Peyer's patch (tissue), 4 donors: ENCODE results near the gene RABL6. TPM values are rescaled to one million over a fixed set of nuclear protein-coding genes. Genes with fewer than 3 reads are reported as not detected.
"Not testable (repeated sequence)": the region's sequence is repeated elsewhere in the genome, so short reads cannot be mapped to it uniquely, and the experiment has no call there.

Source experiments
- DNase-seq, 3 donors: peaks; one replicate each; pipeline ENCODE4 v3.0.0-alpha.2; 2017 to 2019
- H3K27ac ChIP-seq, 4 donors: fragments of 200-600 bp; sonication (generic); one replicate each; pipeline ENCODE4 v1.5.1; 2016 to 2019
- H3K27me3 ChIP-seq, 2 donors: fragments of 200-600 bp; sonication (generic); one replicate each; pipeline ENCODE4 v1.5.1; 2019
- H3K36me3 ChIP-seq, 3 donors: fragments of 200-600 bp; sonication (generic); one replicate each; pipeline ENCODE4 v1.5.1; 2016 to 2019
- H3K4me1 ChIP-seq, 4 donors: fragments of 200-600 bp; sonication (generic); one replicate each; pipeline ENCODE4 v1.5.1; 2016 to 2019
- H3K4me3 ChIP-seq, 4 donors: fragments of 200-600 bp; sonication (generic); 1 replicate in 3 of 4; 2 replicates in 1 of 4; pipeline ENCODE4 v1.5.1; 2016 to 2019; ENCODE audit warnings: mild to moderate bottlenecking in 1 of 4
- H3K9me3 ChIP-seq, 4 donors: fragments of 200-600 bp; sonication (generic); one replicate each; pipeline ENCODE4 v1.5.1; 2016 to 2019; ENCODE audit warnings: mild to moderate bottlenecking in 1 of 4
- CTCF ChIP-seq, 6 experiments: fragments of 450-650 bp in 4 of 6; fragments of 200-600 bp in 2 of 6; sonication (generic) in 1 of 6; IDR thresholded peaks; one replicate each; pipeline ENCODE4 v1.5.1; 2017 to 2019; ENCODE audit warnings: antibody characterized with exemption in 6 of 6, mild to moderate bottlenecking in 3 of 6, moderate library complexity in 1 of 6
- POLR2A ChIP-seq, 2 donors: fragments of 450-650 bp; IDR thresholded peaks; one replicate each; pipeline ENCODE4 v1.5.1; 2017; ENCODE audit warnings: antibody characterized with exemption in 2 of 2, mild to moderate bottlenecking in 2 of 2, moderate library complexity in 2 of 2
- total RNA-seq, 4 donors: library from RNA; depleted of rRNA; stranded (reverse); fragments of >200 nt; gene quantifications; one replicate each; pipeline ENCODE4 v1.1.0, GENCODE V29; 2016

Gene RABL6
- total RNA-seq, 4 donors from 2014 or later: 98.4 to 187 (median 134) TPM

GRCh38 chr9:136764301-136764891, 43.4 kb upstream of the RABL6 start, which contains the start of gene LCN15:
TSS of gene LCN15 (minus strand) at chr9:136764518. CDS start at chr9:136764488, 30 bp downstream.
- TF ChIP-seq CTCF (IDR thresholded peaks at IDR 0.05) (no peak), POLR2A (IDR thresholded peaks at IDR 0.05) (no peak)
- Histone ChIP-seq H3K4me1 (peaks cover 0 to 3% (median 0%) of the 10 kb centered on the region in 4 donors), H3K27me3 (no peaks in the 10 kb centered on the region), H3K4me3 (no peak within 1 kb of the TSS), H3K27ac (no peak within 1 kb of the TSS), H3K36me3 (no peaks in the 10 kb centered on the region), H3K9me3 (no peaks in the 10 kb centered on the region)
- DNase-seq: no peak

- Histone ChIP-seq H3K4me3 (no peak overlapping the region), H3K27me3 (no peaks in the 10 kb centered on the region), H3K9me3 (no peaks in the 10 kb centered on the region), H3K27ac (no peak overlapping the region), H3K36me3 (no peaks in the 10 kb centered on the region), H3K4me1 (peaks cover 0 to 3% (median 0%) of the 10 kb centered on the region in 4 donors)
- TF ChIP-seq POLR2A (IDR thresholded peaks at IDR 0.05) (no peak), CTCF (IDR thresholded peaks at IDR 0.05) (no peak)
- DNase-seq: no peak
These were observed 42.7 kb upstream of the RABL6 start for GRCh38 chr9:136765041-136765440.

GRCh38 chr9:136765745-136766409, 41.9 kb upstream of the RABL6 start:
- H3K36me3 ChIP-seq, H3K27me3 ChIP-seq, H3K4me1 ChIP-seq, DNase-seq, H3K9me3 ChIP-seq, H3K4me3 ChIP-seq: not testable (repeated sequence)
- peak overlapping the region in 2 of 4 donors; percentile 40 to 57 for H3K27ac ChIP-seq

GRCh38 chr9:136766410-136767120, 41.2 kb upstream of the RABL6 start:
- peak in 2 of 6 experiments; percentile 35 to 41 for TF ChIP-seq CTCF (IDR thresholded peaks at IDR 0.05)
- peak; percentile 69 to 86 (median 75) for DNase-seq
- H3K4me1 ChIP-seq, H3K4me3 ChIP-seq, H3K9me3 ChIP-seq, H3K36me3 ChIP-seq, H3K27me3 ChIP-seq: not testable (repeated sequence)
- peak overlapping the region in 2 of 4 donors; percentile 40 to 57 for H3K27ac ChIP-seq

- no peaks in the 10 kb centered on the region for H3K9me3 ChIP-seq
- DNase-seq: peak in 2 of 3 donors; percentile 67
- H3K27me3 ChIP-seq: no peaks in the 10 kb centered on the region
- H3K36me3 ChIP-seq: no peaks in the 10 kb centered on the region
- H3K4me3 ChIP-seq: no peak overlapping the region
- no peak overlapping the region for H3K27ac ChIP-seq
- peaks cover 0 to 3% (median 0%) of the 10 kb centered on the region in 4 donors for H3K4me1 ChIP-seq
- no peak for TF ChIP-seq POLR2A (IDR thresholded peaks at IDR 0.05)
- TF ChIP-seq CTCF (IDR thresholded peaks at IDR 0.05): peak in 5 of 6 experiments; percentile 29 to 54 (median 47)
These were observed 38.0 kb upstream of the RABL6 start for GRCh38 chr9:136769710-136770191.
